SK-N-SH (cell line): ENCODE measurements around the gene CDCP2.

Experiments
- MAX ChIP-seq: IDR thresholded peaks from 2 replicates; pipeline ENCODE4 v1.4.0; 2012; ENCODE audit warnings: low read depth
- REST ChIP-seq: IDR thresholded peaks from 2 replicates; pipeline ENCODE4 v1.6.1; 2012; ENCODE audit warnings: mild to moderate bottlenecking, low read depth, low read length, moderate library complexity

GRCh38 chr1:54132495-54132894, 20.3 kb downstream of the CDCP2 start:
- TF ChIP-seq REST (no peak), MAX (no peak)
